ENCODE results near the gene KLHL13.

- TF ChIP-seq EZH2phosphoT487 (conservative IDR thresholded peaks at IDR 0.05; ENCODE audit: low read length) (no peak), CTCF (IDR thresholded peaks at IDR 0.05; ENCODE audit: insufficient read depth, low read length, poor library complexity, severe bottlenecking) (no peak)
Measured at GRCh38 chrX:118024482-118024881, 92.1 kb downstream of the KLHL13 start.

Measured in SU-DHL-6 (cell line).